Panc1 (cell line): Measurements from ENCODE around the gene MYRIP. TPM values are rescaled to one million over a fixed set of nuclear protein-coding genes. Genes with fewer than 3 reads are reported as not detected.
"Not testable (repeated sequence)": the region's sequence is repeated elsewhere in the genome, so short reads cannot be mapped to it uniquely, and the experiment has no call there.

Experiments
- ATAC-seq: fragments of 200-7000 bp; cut with Tn5 transposase; 2 replicates; pipeline ENCODE4 v1.9.1; 2020; ENCODE audit warnings: mild to moderate bottlenecking, moderate library complexity
- BruUV-seq: library from RNA; stranded (reverse); fragments of 400-500 nt; replicated peaks from 2 replicates; lab custom pipeline; 2021; lab: Mats Ljungman, UMichigan
- CTCF ChIA-PET: fragments of 300-600 bp; sonication (Branson Sonifier 250); formaldehyde crosslinking; loops from one replicate; lab custom pipeline; 2022; ENCODE audit warnings: antibody characterized with exemption; lab: Charles Lee
- POLR2A ChIA-PET: fragments of 300-600 bp; sonication (Branson Sonifier 250); formaldehyde crosslinking; loops from one replicate; lab custom pipeline; 2022; ENCODE audit warnings: antibody characterized with exemption; lab: Charles Lee
- DNase-seq: peaks from one replicate; pipeline ENCODE4 v3.0.0-alpha.2; 2010; ENCODE audit warnings: low read depth, low spot score
- H3K27ac ChIP-seq: 2 replicates; pipeline ENCODE4 v1.5.1; 2011; ENCODE audit warnings: mild to moderate bottlenecking, low read length, inconsistent platforms
- H3K27me3 ChIP-seq: fragments of 200-500 bp; sonication (Bioruptor generic); 2 replicates; pipeline ENCODE4 v1.6.0; 2014; ENCODE audit warnings: low read length, inconsistent platforms; ENCODE audit not compliant: control insufficient read depth, insufficient read depth
- H3K36me3 ChIP-seq: fragments of 200-500 bp; sonication (Bioruptor generic); 2 replicates; pipeline ENCODE4 v1.5.1; 2014; ENCODE audit warnings: inconsistent platforms, mild to moderate bottlenecking, low read length, moderate library complexity; ENCODE audit not compliant: control insufficient read depth, insufficient read depth
- H3K4me1 ChIP-seq: 2 replicates; pipeline ENCODE4 v1.5.1; 2011; ENCODE audit warnings: inconsistent platforms, mild to moderate bottlenecking, low read length, moderate library complexity; ENCODE audit not compliant: control insufficient read depth, insufficient read depth
- H3K4me3 ChIP-seq, 2 experiments: 2 replicates each; pipeline ENCODE4 v1.5.1; 2011 to 2012; ENCODE audit warnings: low read depth in 2 of 2, low read length in 2 of 2, mild to moderate bottlenecking in 2 of 2, inconsistent platforms in 1 of 2, moderate library complexity in 1 of 2
- H3K9me3 ChIP-seq: fragments of 200-500 bp; sonication (Bioruptor generic); 2 replicates; pipeline ENCODE4 v1.5.1; 2014; ENCODE audit warnings: low read depth, mild to moderate bottlenecking, inconsistent platforms, low read length, moderate library complexity; ENCODE audit not compliant: control insufficient read depth, insufficient read depth
- POLR2AphosphoS5 ChIP-seq: IDR thresholded peaks from 2 replicates; pipeline ENCODE4 v1.6.1; 2012; ENCODE audit warnings: mild to moderate bottlenecking, low read depth, low read length, moderate library complexity
- SIN3A ChIP-seq: IDR thresholded peaks from 2 replicates; pipeline ENCODE4 v1.6.1; 2012; ENCODE audit warnings: low read depth, mild to moderate bottlenecking, low read length, moderate library complexity, borderline replicate concordance; ENCODE audit not compliant: insufficient read depth
- TCF7L2 ChIP-seq: IDR thresholded peaks from 2 replicates; pipeline ENCODE4 v1.6.1; 2011; ENCODE audit warnings: mild to moderate bottlenecking, low read depth, low read length, inconsistent platforms
- in situ Hi-C: cut with HindIII; loops from 2 replicates; pipeline ENCODE4 v1.10.0; 2016; ENCODE audit warnings: low sequenced_read_pairs, low pct_unique_long_range_greater_than_20kb
- intact Hi-C: fragments of 100-400 bp; cut with micrococcal nuclease; formaldehyde crosslinking; loops from one replicate; pipeline ENCODE4 v1.10.0; 2022; ENCODE audit not compliant: unreplicated experiment
- total RNA-seq: library from RNA; stranded (reverse); gene quantifications from one replicate; pipeline ENCODE4 v1.2.1, GENCODE V29; 2021; ENCODE audit not compliant: unreplicated experiment
- TF ChIP-seq, protein P1 (sequence below): fragments of 450-650 bp; IDR thresholded peaks from 2 replicates; pipeline ENCODE4 v1.5.1; 2017; ENCODE audit warnings: mild to moderate bottlenecking
- TF ChIP-seq, protein P2 (sequence below), 2 experiments: IDR thresholded peaks; 2 replicates each; pipeline ENCODE4 v1.6.1; 2011 to 2012; ENCODE audit warnings: low read depth in 2 of 2, control low read depth in 1 of 2, low read length in 1 of 2, mild to moderate bottlenecking in 1 of 2, moderate library complexity in 1 of 2; ENCODE audit not compliant: insufficient read depth in 1 of 2

Gene MYRIP
- total RNA-seq, 1 experiment from 2014 or later: 0.59 TPM

DNA sequence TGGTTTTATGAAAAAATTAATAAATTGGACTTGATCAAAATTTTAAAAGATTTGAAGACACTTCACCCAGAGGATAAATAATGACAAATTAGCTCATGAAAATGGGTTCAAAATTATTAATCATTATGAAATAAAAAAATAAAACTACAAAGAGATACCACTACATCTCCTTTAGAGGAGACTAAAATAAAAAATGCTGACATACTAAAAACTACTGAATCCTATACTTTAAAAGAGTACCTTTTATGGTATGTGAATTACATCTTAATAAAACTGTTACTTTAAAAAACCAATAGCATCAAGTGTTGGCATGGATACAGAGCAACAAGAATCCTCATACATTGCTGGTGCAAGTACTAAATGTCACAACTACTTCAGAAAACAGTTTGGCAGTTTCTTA, 46.0 kb upstream of the MYRIP start:
- H3K36me3 ChIP-seq: no peaks in the 10 kb centered on the region
- in situ Hi-C loops: no loop called here
- BruUV-seq: no TSS peak
- TF ChIP-seq TCF7L2 (no peak), SIN3A (no peak), POLR2AphosphoS5 (no peak)
- TF ChIP-seq, protein P1, sequence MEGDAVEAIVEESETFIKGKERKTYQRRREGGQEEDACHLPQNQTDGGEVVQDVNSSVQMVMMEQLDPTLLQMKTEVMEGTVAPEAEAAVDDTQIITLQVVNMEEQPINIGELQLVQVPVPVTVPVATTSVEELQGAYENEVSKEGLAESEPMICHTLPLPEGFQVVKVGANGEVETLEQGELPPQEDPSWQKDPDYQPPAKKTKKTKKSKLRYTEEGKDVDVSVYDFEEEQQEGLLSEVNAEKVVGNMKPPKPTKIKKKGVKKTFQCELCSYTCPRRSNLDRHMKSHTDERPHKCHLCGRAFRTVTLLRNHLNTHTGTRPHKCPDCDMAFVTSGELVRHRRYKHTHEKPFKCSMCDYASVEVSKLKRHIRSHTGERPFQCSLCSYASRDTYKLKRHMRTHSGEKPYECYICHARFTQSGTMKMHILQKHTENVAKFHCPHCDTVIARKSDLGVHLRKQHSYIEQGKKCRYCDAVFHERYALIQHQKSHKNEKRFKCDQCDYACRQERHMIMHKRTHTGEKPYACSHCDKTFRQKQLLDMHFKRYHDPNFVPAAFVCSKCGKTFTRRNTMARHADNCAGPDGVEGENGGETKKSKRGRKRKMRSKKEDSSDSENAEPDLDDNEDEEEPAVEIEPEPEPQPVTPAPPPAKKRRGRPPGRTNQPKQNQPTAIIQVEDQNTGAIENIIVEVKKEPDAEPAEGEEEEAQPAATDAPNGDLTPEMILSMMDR: no peak
- TF ChIP-seq, protein P2, sequence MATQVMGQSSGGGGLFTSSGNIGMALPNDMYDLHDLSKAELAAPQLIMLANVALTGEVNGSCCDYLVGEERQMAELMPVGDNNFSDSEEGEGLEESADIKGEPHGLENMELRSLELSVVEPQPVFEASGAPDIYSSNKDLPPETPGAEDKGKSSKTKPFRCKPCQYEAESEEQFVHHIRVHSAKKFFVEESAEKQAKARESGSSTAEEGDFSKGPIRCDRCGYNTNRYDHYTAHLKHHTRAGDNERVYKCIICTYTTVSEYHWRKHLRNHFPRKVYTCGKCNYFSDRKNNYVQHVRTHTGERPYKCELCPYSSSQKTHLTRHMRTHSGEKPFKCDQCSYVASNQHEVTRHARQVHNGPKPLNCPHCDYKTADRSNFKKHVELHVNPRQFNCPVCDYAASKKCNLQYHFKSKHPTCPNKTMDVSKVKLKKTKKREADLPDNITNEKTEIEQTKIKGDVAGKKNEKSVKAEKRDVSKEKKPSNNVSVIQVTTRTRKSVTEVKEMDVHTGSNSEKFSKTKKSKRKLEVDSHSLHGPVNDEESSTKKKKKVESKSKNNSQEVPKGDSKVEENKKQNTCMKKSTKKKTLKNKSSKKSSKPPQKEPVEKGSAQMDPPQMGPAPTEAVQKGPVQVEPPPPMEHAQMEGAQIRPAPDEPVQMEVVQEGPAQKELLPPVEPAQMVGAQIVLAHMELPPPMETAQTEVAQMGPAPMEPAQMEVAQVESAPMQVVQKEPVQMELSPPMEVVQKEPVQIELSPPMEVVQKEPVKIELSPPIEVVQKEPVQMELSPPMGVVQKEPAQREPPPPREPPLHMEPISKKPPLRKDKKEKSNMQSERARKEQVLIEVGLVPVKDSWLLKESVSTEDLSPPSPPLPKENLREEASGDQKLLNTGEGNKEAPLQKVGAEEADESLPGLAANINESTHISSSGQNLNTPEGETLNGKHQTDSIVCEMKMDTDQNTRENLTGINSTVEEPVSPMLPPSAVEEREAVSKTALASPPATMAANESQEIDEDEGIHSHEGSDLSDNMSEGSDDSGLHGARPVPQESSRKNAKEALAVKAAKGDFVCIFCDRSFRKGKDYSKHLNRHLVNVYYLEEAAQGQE (IDR thresholded peaks at IDR 0.05; ENCODE audit: insufficient read depth in 1 of 2, low read depth in 2 of 2, low read length in 1 of 2): no peak
- DNase-seq (no peak), ATAC-seq (no peak)
- no peaks in the 10 kb centered on the region for H3K27me3 ChIP-seq
- CTCF ChIA-PET: no interaction called here
- H3K27ac ChIP-seq: no peak overlapping the region
- H3K9me3 ChIP-seq: no peaks in the 10 kb centered on the region
- no peaks in the 10 kb centered on the region for H3K4me1 ChIP-seq
- POLR2A ChIA-PET: no interaction called here
- H3K4me3 ChIP-seq: no peak overlapping the region
- intact Hi-C loops: no loop called here

DNA sequence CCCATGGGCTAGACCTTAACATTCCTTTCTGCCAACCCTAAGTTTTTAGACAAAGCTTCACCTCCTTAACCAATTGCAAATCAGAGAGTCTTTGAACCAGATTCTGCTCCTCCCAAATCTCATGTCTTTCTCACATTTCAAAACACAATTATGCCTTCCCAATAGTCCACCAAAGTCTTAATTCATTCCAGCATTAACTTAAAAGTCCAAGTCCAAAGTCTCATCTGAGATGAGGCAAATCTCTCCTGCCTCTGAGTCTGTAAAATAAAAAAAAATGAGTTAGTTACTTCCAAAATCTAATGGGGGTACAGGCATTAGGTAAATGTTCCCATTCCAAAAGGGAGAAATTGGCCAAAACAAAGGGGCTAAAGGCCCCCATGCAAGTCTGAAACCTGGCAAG, 43.8 kb upstream of the MYRIP start:
- no peaks in the 10 kb centered on the region for H3K27me3 ChIP-seq
- intact Hi-C loops: no loop called here
- DNase-seq (no peak), ATAC-seq (no peak)
- no peak overlapping the region for H3K4me3 ChIP-seq
- no peaks in the 10 kb centered on the region for H3K4me1 ChIP-seq
- H3K36me3 ChIP-seq: no peaks in the 10 kb centered on the region
- no peaks in the 10 kb centered on the region for H3K9me3 ChIP-seq
- ChIA-PET POLR2A (no interaction called here), CTCF (no interaction called here)
- no TSS peak for BruUV-seq
- TF ChIP-seq POLR2AphosphoS5: no peak
- H3K27ac ChIP-seq: no peak overlapping the region
- in situ Hi-C loops: no loop called here

DNA sequence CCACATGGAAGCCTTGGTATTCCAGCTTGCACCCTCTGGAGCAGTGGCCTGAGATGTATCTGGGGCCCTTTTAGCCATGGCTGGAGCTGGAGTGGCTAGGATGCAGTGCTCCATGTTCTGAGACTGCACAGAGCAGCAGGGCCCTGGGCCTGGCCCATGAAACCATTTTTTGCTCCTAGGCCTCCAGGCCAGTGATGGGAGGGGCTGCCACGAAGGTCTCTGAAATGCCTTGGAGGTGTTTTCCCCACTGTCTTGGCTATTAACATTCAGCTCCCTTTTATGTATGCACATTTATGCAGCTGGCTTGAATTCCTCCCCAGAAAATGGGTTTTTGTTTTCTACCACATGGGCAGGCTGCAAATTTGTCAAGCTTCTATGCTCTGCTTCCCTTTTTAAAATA, 43.0 kb upstream of the MYRIP start:
- Histone ChIP-seq H3K27me3 (no peaks in the 10 kb centered on the region), H3K27ac (no peak overlapping the region), H3K9me3 (no peaks in the 10 kb centered on the region), H3K4me1 (no peaks in the 10 kb centered on the region), H3K36me3 (no peaks in the 10 kb centered on the region), H3K4me3 (no peak overlapping the region)
- in situ Hi-C loops: no loop called here
- DNase-seq (no peak), ATAC-seq (no peak)
- ChIA-PET POLR2A (no interaction called here), CTCF (no interaction called here)
- intact Hi-C loops: no loop called here
- no TSS peak for BruUV-seq
- TF ChIP-seq POLR2AphosphoS5 (no peak), TCF7L2 (no peak)
- TF ChIP-seq, protein P2 (IDR thresholded peaks at IDR 0.05; ENCODE audit: insufficient read depth in 1 of 2, low read depth in 2 of 2, low read length in 1 of 2): no peak

DNA sequence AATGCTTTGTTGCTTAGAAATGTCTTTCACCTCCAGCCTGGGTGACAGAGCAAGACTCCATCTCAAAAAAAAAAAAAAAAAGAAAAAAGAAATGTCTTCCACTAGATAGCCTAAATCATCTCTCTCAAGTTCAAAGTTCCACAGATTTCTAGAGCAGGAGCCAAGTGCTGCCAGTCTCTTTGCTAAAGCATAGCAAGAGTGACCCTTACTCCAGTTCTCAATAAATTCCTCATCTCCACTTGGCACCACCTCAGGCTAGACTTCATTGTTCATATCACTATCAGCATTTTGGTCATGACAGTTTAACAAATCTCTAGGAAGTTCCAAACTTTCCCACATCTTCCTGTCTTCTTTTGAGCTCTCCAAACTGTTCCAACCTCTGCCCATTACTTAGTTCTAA, 42.5 kb upstream of the MYRIP start:
- H3K27me3 ChIP-seq, DNase-seq, BruUV-seq, in situ Hi-C loops, CTCF ChIA-PET, H3K4me3 ChIP-seq, POLR2A ChIA-PET, intact Hi-C loops, H3K9me3 ChIP-seq, ATAC-seq, H3K27ac ChIP-seq, H3K4me1 ChIP-seq, H3K36me3 ChIP-seq: not testable (repeated sequence)
